Central memory CD8-positive, alpha-beta T cell (primary cell): ENCODE data around the gene PHLPP2.
A peak's percentile ranks its signal among the peaks of the same experiment; 100 is the strongest.

Experiments used
- ATAC-seq: fragments of 150-1000 bp; cut with Tn5 transposase; replicated peaks from 2 replicates; pipeline ENCODE4 v1.10.0; 2022; ENCODE audit warnings: mild to moderate bottlenecking, moderate FRiP score, moderate number of reproducible peaks; ENCODE audit not compliant: poor library complexity, severe bottlenecking; ENCODE audit errors: extremely low read depth
- DNase-seq, 2 donors: peaks; one replicate each; pipeline ENCODE4 v3.0.0; 2021; ENCODE audit warnings: low spot score in 2 of 2
- H3K27ac Mint-ChIP-seq: one replicate; pipeline ENCODE4 v1.8.0; 2022; ENCODE audit warnings: low read depth, mild to moderate bottlenecking, moderate library complexity, mixed read lengths
- H3K27me3 Mint-ChIP-seq: one replicate; pipeline ENCODE4 v1.8.0; 2022; ENCODE audit warnings: mixed read lengths
- H3K36me3 Mint-ChIP-seq: one replicate; pipeline ENCODE4 v1.8.0; 2022; ENCODE audit warnings: mild to moderate bottlenecking, moderate library complexity, mixed read lengths; ENCODE audit not compliant: insufficient read depth
- H3K4me1 Mint-ChIP-seq: one replicate; pipeline ENCODE4 v1.8.0; 2022; ENCODE audit warnings: mixed read lengths
- H3K4me3 Mint-ChIP-seq: one replicate; pipeline ENCODE4 v1.8.0; 2022; ENCODE audit warnings: mild to moderate bottlenecking, moderate library complexity, mixed read lengths
- H3K9me3 Mint-ChIP-seq: one replicate; pipeline ENCODE4 v1.8.0; 2022; ENCODE audit warnings: mixed read lengths

The PHLPP2 gene, protein sequence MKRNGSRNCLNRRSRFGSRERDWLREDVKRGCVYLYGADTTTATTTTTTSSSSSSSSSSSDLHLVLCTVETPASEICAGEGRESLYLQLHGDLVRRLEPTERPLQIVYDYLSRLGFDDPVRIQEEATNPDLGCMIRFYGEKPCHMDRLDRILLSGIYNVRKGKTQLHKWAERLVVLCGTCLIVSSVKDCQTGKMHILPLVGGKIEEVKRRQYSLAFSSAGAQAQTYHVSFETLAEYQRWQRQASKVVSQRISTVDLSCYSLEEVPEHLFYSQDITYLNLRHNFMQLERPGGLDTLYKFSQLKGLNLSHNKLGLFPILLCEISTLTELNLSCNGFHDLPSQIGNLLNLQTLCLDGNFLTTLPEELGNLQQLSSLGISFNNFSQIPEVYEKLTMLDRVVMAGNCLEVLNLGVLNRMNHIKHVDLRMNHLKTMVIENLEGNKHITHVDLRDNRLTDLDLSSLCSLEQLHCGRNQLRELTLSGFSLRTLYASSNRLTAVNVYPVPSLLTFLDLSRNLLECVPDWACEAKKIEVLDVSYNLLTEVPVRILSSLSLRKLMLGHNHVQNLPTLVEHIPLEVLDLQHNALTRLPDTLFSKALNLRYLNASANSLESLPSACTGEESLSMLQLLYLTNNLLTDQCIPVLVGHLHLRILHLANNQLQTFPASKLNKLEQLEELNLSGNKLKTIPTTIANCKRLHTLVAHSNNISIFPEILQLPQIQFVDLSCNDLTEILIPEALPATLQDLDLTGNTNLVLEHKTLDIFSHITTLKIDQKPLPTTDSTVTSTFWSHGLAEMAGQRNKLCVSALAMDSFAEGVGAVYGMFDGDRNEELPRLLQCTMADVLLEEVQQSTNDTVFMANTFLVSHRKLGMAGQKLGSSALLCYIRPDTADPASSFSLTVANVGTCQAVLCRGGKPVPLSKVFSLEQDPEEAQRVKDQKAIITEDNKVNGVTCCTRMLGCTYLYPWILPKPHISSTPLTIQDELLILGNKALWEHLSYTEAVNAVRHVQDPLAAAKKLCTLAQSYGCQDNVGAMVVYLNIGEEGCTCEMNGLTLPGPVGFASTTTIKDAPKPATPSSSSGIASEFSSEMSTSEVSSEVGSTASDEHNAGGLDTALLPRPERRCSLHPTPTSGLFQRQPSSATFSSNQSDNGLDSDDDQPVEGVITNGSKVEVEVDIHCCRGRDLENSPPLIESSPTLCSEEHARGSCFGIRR (N-terminal part only)

DNA sequence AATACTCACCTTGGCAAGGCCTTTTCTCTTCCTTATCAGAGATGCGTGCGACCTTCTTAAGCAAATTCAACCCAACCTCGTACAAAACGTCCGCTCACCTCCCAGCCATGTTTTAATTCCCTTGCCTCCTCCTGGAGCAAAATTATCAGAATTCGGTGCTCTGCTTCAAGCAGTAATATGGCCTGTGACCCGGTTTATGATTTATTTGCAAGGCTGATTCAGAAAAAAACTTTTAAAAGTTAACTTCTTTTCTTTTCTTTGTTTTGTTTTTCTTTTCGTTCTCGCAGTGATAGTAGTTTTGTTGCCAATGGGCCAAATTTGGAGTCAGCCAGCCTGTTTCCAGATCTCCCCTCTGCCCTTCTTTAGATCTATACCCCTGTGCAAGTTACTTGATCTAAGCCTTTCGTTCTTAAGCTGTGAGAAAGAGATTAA is at the start of gene PHLPP2:
TSS of gene PHLPP2 (minus strand) at position 382 of the 432 bp plus-strand sequence. CDS start 9,906 bp downstream, outside the sequence.
- peaks cover 10% of the 10 kb centered on the region for H3K36me3 Mint-ChIP-seq
- H3K27me3 Mint-ChIP-seq, result no peaks in the 10 kb centered on the region
- H3K27ac Mint-ChIP-seq, result peak within 1 kb of the TSS; percentile 74
- ATAC-seq (no peak), DNase-seq (no peak)
- H3K4me1 Mint-ChIP-seq, result peaks cover 14% of the 10 kb centered on the region
- H3K4me3 Mint-ChIP-seq, result peak within 1 kb of the TSS; percentile 81
- no peaks in the 10 kb centered on the region for H3K9me3 Mint-ChIP-seq

DNA sequence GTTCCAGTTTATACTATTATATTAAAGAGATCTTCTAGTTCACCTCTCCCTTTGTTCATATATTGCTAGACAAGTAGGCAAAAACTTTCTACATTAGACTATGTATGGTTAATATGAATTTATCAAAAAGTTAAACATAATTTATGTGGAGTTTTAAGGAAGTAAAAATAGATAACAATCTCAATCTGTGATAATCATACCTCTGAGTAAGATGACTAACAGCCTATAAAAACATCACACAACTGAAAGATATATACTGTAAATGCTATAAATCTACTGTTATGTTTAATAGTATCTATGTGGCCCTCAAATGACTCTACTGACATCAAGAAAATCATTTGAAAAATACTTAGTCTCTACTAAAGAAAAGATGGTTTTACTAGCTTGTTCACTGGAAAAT is 47.1 kb upstream of the PHLPP2 start:
- Mint-ChIP-seq H3K4me1 (peaks cover 11% of the 10 kb centered on the region), H3K4me3 (no peak overlapping the region), H3K27ac (no peak overlapping the region), H3K9me3 (no peaks in the 10 kb centered on the region), H3K36me3 (peaks cover 60% of the 10 kb centered on the region), H3K27me3 (no peaks in the 10 kb centered on the region)
- ATAC-seq, result no peak
- DNase-seq, result no peak

DNA sequence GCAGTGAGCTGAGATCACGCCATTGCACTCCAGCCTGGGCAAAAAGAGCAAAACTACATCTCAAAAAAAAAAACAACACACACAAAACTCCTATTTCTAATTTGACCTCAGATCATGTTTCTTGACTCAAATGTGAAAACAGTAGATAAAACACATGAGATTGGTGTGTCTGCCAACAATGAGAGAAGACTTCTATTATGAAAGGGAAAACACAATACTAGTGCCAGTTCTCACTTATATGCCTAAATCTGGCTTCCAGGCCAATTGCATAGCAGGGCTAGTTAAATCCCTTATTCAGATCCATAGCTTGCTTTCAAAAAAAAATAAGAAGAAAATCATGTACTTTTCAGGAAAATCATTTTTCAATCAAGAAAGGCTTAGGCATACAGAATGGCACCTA is 44.7 kb upstream of the PHLPP2 start:
- ATAC-seq (no peak), DNase-seq (no peak)
- Mint-ChIP-seq H3K4me3 (no peak overlapping the region), H3K27me3 (no peaks in the 10 kb centered on the region), H3K9me3 (no peaks in the 10 kb centered on the region), H3K27ac (no peak overlapping the region), H3K36me3 (peaks cover 54% of the 10 kb centered on the region), H3K4me1 (no peaks in the 10 kb centered on the region)

DNA sequence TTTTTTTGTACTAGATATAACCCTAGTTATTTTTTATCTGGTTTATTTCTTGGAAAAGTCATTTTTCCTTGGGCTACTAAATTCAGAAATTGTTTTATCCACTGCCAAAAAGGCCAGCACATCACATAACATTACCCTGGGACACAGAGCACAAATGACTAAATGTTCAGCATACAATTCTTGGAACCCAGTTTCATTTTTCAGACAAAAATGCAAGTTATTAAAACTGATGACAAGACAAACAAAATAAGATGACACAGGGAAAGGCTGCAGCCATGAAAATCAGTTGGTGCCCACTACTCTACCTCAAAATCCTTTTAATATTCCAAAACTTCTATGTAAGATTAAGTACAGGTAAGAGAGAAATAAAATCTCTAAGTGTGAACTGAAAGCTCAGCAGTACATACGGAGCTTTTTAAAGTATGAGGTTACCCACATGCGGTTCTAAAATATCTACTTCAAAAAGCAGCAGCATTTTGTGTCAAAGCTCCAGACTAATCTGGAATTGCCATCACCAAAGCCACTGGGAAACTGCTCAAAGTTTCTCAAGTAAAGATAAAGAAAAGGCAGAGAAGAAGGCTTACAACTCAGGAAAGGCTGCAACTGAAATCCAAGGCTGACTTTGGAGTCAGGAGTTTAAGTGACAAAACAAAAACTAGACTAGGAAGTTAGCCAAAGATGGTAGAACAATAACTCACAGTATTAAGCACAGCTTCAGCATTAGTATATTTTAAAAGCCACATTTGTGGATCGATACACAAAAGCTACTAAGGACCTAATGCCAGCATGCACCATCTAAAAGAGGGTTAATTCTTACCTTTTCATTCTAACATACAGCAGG is 42.8 kb upstream of the PHLPP2 start:
- no peak overlapping the region for H3K4me3 Mint-ChIP-seq
- DNase-seq (no peak), ATAC-seq (no peak)
- H3K4me1 Mint-ChIP-seq, result no peaks in the 10 kb centered on the region
- H3K27ac Mint-ChIP-seq, result no peak overlapping the region
- H3K36me3 Mint-ChIP-seq, result peaks cover 60% of the 10 kb centered on the region
- H3K9me3 Mint-ChIP-seq, result no peaks in the 10 kb centered on the region
- no peaks in the 10 kb centered on the region for H3K27me3 Mint-ChIP-seq

DNA sequence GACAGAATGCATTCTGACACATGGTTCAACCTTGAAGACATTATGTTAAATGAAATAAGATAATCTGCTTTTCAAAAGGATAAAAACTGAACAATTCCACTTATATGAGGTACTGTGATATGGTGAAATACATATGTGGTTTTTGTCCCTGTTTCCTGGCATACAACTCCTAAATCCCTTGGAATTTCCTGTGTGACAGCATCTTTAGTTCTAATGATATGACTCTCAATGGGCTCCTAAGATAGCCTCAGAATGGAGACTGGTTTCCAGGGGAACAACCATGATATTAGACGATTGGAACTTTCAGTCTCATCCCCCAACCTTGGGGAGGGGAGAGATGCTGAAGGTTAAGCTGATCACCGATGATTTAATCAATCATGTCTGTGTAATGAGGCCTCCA is 37.7 kb upstream of the PHLPP2 start:
- H3K27me3 Mint-ChIP-seq, result no peaks in the 10 kb centered on the region
- H3K36me3 Mint-ChIP-seq, result peaks cover 62% of the 10 kb centered on the region
- H3K4me3 Mint-ChIP-seq, result no peak overlapping the region
- H3K27ac Mint-ChIP-seq, result no peak overlapping the region
- ATAC-seq (no peak), DNase-seq (no peak)
- no peaks in the 10 kb centered on the region for H3K4me1 Mint-ChIP-seq
- H3K9me3 Mint-ChIP-seq, result no peaks in the 10 kb centered on the region

DNA sequence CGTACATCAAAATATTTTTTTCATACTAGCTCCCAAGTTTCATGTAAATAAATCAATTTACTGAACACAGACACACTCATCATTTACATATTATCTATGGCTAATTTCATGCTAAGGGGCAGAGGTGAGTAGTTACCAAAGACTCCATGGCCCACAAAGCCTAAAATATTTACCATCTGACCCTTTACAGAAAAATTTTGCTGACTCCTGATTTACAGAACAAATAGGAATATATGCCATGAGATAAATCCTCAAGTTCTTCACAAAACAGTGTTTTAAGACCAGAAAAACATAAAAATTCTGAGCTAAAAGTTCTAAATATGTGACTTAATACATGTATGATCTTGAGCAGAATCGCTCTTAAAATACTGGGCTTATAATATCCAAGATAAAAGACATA is 36.6 kb upstream of the PHLPP2 start:
- Mint-ChIP-seq H3K4me1 (no peaks in the 10 kb centered on the region), H3K36me3 (peaks cover 72% of the 10 kb centered on the region), H3K4me3 (no peak overlapping the region), H3K9me3 (no peaks in the 10 kb centered on the region), H3K27me3 (no peaks in the 10 kb centered on the region), H3K27ac (no peak overlapping the region)
- no peak for DNase-seq
- ATAC-seq, result no peak

DNA sequence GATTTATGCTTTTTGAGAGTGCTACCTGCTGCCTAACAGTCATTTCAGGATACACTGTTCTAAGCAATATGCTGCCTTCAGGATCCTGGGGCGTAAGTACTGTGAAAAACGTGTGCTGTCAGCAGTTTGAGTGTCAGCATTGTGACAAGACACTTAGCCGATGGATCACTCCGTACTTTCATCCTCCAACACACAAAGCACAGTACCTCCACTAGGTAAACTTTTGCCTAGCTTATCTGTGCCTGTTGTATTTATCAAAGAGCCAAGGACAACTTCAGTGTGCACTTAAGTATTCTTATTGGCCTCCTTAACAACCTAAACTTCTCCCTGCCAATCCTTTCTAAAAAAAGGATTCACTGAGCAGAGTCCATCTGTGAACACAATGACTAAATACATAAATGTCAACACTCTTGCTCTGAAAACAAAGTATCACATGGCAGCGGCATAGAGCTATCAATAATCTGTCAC is 33.8 kb upstream of the PHLPP2 start:
- ATAC-seq, result no peak
- H3K4me1 Mint-ChIP-seq, result peaks cover 7% of the 10 kb centered on the region
- H3K4me3 Mint-ChIP-seq, result no peak overlapping the region
- no peak for DNase-seq
- no peaks in the 10 kb centered on the region for H3K9me3 Mint-ChIP-seq
- H3K27ac Mint-ChIP-seq, result no peak overlapping the region
- H3K27me3 Mint-ChIP-seq, result no peaks in the 10 kb centered on the region
- H3K36me3 Mint-ChIP-seq, result peaks cover 83% of the 10 kb centered on the region

DNA sequence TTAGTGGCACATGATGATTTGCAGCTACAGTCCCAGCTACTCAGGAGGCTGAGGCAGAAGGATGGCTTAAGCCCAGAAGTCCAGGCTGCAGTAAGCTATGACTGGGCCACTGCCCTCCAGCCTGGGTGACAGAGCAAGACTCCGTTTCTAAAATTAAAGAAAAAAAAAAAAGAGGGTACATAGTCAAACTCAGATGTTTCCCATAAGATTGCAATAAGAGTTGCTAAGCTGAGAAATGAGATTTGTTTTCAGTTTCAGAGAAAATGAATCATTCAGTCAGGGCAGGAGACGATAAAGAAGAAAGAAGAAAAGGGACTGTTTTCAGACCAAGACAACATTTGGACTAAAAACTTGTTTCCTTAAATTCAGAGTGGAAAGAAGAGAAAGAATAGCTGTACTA is 30.2 kb upstream of the PHLPP2 start:
- H3K4me1 Mint-ChIP-seq, result peaks cover 10% of the 10 kb centered on the region
- no peak overlapping the region for H3K27ac Mint-ChIP-seq
- H3K4me3 Mint-ChIP-seq, result no peak overlapping the region
- DNase-seq (no peak), ATAC-seq (no peak)
- no peaks in the 10 kb centered on the region for H3K27me3 Mint-ChIP-seq
- no peaks in the 10 kb centered on the region for H3K9me3 Mint-ChIP-seq
- peaks cover 74% of the 10 kb centered on the region for H3K36me3 Mint-ChIP-seq

DNA sequence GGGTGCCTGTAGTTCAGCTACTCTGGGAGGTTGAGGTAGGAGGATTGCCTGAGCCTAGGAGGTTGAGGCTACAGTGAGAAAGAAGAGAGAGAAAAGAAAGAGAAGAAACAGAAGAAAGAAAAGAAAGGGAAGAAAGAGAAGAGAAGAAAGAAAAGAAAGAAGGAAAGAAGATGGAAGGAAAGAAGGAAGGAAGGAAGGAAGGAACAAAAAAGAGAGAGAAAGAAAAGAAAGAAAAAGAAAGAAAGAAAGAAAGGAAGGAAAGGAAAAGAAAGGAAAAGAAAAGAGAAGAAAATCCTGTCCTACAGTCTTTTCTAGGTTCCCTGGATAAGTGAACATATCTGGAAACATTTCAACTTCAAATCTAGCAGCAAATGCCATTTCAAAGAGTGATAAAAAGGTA is 29.6 kb upstream of the PHLPP2 start:
- Mint-ChIP-seq H3K4me3 (no peak overlapping the region), H3K4me1 (peaks cover 10% of the 10 kb centered on the region), H3K27me3 (no peaks in the 10 kb centered on the region), H3K9me3 (no peaks in the 10 kb centered on the region), H3K36me3 (peaks cover 72% of the 10 kb centered on the region), H3K27ac (peak overlapping the region; percentile 71)
- no peak for ATAC-seq
- DNase-seq, result no peak

DNA sequence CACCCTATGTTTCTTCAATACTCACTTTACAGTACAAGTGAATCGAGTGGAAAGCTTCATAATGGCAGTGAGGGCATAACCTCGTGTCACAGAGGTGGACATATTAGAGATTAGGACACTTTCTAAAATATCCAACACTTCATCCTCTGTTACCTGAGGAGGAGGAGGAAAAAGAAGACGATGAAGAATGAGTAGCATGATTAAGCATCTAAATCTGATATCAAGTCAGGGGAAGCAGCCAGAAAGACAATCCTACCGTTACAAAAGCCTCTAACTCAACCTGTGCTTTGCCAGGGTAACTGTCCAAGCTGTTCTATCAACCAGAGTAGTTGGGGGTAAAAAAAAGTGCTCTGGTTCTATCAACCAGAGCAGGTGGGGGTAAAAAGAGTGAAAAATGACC is 23.7 kb upstream of the PHLPP2 start:
- ATAC-seq (no peak), DNase-seq (no peak)
- Mint-ChIP-seq H3K9me3 (no peaks in the 10 kb centered on the region), H3K36me3 (peaks cover 66% of the 10 kb centered on the region), H3K4me1 (peaks cover 2% of the 10 kb centered on the region), H3K27ac (peak overlapping the region; percentile 20), H3K4me3 (no peak overlapping the region), H3K27me3 (no peaks in the 10 kb centered on the region)

DNA sequence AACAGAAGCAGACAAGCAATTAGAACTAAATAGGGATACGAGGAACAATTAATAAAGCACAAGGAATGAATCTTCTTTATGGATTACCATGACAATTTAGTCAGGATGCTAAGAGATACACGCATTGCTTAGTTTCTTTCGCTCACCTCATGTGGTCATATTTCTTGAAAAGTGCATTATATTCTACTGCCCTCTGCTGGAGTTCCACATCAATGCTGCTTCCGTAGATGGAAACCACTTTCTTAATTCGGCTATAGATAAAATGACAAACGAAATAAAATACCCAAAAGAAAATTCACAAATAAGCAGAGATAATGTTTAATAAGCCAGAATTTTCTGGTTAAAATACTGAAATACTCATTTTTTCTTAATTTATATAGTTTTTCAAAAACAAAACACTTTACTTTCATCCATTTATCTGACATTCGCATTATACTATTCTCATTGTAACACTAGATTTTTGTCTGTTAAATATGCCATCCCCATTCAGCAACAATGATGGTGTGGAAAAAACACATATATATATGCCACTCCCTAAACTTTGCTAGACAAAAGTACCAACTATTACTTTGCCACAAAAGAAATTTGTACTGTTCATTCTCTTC is 22.0 kb upstream of the PHLPP2 start:
- H3K27me3 Mint-ChIP-seq, result no peaks in the 10 kb centered on the region
- H3K4me3 Mint-ChIP-seq, result no peak overlapping the region
- H3K27ac Mint-ChIP-seq, result no peak overlapping the region
- ATAC-seq (peak; percentile 58), DNase-seq (no peak)
- H3K9me3 Mint-ChIP-seq, result no peaks in the 10 kb centered on the region
- no peaks in the 10 kb centered on the region for H3K4me1 Mint-ChIP-seq
- peaks cover 69% of the 10 kb centered on the region for H3K36me3 Mint-ChIP-seq
